ENCODE measurements around the gene G6PD.
A peak's percentile ranks its signal among the peaks of the same experiment; 100 is the strongest.
"Not testable (repeated sequence)": the region's sequence is repeated elsewhere in the genome, so short reads cannot be mapped to it uniquely, and the experiment has no call there.

Gene G6PD

DNA sequence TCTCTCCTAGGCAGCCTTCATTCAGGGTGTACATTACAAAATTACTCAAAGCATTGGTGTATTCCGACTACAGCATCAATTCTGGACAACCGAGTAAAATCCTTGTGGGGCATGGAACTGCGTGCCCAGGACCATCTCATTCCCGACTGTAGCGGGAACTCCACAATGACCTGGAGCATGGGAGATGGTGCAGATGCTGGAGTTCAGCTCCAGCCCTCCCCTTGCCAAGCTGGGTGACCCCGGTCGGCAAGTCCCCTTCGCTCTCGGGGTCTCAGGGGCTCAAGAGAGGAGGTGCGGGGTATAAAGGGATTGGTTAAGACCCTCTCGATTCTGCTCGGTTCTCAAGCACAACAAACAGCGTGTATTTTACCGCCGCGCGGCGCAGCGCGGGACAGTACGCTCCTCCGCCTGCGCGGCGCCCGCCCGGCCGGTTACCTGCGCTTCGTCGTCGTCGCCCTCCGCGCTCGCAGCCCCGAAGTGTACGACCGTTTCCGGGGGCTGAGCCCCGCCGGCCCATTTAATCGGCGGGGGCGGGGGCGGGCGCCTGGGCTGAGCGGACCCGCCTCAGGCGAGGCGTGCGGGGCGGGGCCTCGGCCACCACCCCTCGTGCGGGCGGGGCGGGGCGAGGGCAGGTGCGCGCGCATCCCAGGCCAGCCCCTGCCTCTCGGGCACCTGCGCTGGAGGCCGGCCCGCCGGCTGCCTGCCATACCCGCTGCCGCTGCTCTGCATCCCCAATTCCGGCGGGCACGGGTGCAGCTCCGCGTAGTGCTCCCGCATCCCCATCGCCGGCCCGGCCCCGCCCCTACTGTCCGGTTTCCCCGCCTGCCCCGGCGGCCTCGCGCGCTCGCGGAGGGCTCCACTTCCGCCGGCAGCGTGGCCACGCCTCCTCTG lies at the start of gene G6PD:
G6PD (minus strand) TSS at position 493 of the 891 bp plus-strand sequence. CDS start 691 bp downstream, outside the sequence.
- DNase-seq = peak; percentile 89

DNA sequence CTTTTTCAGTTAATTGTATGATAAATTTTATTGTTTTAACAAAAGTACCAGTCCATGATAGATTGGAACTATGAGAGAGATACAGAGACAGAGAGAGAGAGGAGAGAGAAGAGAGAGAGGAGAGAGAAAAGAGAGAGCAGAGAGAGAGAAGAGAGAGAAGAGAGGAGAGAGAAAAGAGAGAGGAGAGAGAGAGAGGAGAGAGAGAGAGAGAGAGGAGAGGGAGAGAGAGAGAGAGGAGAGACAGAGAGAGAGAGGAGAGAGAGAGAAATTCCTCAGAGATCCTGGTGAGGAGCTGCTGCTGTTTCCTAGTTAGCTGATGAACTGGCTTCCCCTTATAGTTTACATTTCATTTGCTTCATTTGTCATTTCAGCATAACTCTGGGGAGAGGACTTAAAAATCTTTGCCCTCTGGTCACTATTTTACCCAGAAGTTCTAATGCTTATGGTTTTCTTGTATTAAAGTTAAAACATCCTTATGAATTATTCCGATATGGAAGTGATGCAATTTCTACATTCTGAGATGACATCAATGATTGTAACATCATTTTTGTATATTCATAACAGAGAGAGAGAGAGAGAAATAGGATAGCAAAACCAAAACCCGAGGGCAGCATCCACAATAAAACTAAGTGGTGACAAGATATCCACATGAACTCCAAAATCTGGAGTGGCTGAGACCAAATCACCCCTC lies 49.1 kb upstream of the G6PD start:
- no peak for DNase-seq

- no peak for DNase-seq
Observed at GRCh38 chrX:154594491-154594890, 47.8 kb upstream of the G6PD start.

DNA sequence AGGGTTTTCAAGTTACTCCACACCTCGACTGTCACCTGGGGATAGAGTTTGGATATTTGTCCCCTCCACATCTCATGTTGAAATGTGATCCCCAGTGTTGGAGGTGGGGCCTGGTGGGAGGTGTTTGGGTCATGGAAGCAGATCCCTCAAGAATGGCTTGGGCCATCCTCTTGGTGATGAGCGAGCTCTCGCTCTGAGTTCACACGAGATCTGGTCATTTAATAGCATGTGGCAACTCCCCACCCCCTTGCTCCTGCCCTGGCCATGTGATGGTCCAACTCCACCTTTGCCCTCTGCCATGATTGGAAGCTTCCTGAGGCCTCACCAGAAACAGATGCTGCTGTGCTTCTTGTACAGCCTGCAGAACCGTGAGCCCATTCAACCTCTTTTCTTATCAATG lies 46.6 kb upstream of the G6PD start:
- no peak for DNase-seq

- no peak for DNase-seq
Observed at GRCh38 chrX:154592505-154592904, 45.9 kb upstream of the G6PD start.

DNA sequence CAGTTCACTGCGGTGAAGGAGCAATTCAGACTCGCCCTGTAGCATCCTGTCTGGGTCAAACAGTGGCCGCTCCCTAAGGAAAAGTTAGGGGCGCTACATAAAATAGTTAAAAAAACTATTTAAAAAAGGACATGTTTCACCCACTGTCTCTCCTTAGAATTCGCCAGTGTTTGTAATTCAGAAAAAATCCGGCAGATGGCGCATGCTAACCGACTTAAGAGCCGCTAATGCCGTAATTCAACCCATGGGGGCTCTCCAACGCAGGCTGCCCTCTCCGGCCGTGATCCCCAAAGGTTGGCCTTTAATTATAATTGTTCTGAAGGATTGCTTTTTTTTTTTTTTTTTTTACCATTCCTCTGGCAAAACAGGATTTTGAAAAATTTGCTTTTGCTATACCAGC lies 43.8 kb upstream of the G6PD start:
- not testable (repeated sequence) for DNase-seq

- not testable (repeated sequence) for DNase-seq
Observed at GRCh38 chrX:154584585-154585183, 38.0 kb upstream of the G6PD start, which contains the start of gene CTAG1A. CTAG1A (plus strand) TSS chrX:154585133; CDS start chrX:154585207, 74 bp downstream.

DNA sequence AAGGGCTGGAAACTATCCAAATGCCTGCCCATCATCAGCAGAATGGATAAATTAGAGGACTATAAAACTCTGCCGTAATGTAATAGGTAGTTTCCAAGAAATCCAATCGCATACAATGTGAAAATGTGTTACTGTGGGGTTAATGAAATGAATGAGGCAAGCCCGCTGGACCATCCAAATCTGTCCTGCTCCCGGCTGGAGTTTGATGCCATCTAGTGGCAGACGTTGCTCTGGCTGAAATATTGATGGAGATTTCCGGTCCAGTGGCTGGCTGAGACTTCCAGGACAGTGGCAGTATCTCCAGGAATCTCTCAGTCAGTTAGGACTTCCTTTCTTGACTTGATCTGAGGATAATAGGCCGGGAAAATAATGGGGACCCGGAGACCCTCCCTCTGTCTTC lies 36.3 kb upstream of the G6PD start:
- DNase-seq = not testable (repeated sequence)

DNA sequence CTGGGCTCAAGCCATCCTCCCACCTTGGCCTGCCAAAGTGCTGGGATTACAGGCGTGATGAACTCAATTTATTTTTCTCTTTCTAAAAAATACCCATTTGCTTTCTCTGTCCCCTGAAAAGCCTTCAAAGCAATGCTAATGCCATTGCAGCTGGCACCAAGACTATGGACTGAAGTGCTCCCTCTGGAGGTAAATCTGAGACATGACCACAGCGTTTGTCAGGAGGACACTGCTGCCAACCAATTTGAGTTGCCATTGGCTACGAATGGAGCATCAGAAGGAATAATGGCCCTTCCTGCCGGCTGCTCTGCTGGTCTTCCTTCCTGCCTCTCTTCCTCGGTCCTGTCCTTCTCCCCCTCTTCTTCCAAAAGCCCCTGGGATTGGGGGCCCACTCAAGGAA lies 28.4 kb upstream of the G6PD start:
- not testable (repeated sequence) for DNase-seq

DNA sequence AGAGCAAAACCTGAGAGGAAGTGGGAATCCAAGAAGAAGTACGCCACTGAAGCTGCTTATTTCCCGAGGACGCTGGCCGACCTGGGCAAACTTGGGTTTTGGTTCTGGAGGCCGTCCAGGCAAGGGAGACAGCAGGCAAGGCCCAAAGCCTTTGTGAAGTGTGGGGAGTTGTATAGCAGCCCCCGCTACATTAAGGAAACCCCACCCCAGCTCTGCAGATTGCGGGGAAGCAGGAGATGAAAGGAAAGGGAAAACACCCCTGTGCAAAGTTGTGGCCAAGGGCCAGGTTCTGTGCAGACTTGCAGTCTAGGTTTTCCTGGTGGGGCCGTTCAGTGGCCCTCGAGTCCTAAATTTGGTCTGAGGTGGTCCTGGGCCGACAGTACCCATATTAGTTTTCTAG lies 26.4 kb upstream of the G6PD start:
- DNase-seq = not testable (repeated sequence)

GRCh38 chrX:154570361-154570760 lies 23.7 kb upstream of the G6PD start:
- not testable (repeated sequence) for DNase-seq

DNA sequence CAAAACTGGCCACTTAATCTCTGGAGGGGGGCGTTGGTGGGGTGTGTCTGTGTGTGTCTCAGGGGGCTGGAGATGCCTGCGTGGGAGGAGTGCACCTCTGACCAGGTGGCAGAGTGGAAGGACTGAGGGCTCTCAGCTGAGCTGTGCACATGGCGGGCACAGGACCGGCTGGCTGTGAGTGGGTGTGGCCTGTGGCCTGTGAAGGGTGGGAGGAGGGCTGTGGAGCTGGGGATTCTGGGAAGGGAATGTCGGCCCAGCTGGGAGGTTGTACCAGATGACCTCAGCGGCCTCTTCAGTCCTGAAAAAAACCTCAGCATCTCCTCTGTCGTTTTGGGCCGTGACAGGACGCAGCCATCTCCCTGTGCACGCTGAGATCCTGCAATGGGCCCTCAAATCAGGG lies 15.6 kb upstream of the G6PD start:
- not testable (repeated sequence) for DNase-seq

- DNase-seq = not testable (repeated sequence)
Observed at GRCh38 chrX:154560326-154560725, 13.7 kb upstream of the G6PD start.

GRCh38 chrX:154558896-154559295 lies 12.2 kb upstream of the G6PD start:
- DNase-seq = not testable (repeated sequence)

DNA sequence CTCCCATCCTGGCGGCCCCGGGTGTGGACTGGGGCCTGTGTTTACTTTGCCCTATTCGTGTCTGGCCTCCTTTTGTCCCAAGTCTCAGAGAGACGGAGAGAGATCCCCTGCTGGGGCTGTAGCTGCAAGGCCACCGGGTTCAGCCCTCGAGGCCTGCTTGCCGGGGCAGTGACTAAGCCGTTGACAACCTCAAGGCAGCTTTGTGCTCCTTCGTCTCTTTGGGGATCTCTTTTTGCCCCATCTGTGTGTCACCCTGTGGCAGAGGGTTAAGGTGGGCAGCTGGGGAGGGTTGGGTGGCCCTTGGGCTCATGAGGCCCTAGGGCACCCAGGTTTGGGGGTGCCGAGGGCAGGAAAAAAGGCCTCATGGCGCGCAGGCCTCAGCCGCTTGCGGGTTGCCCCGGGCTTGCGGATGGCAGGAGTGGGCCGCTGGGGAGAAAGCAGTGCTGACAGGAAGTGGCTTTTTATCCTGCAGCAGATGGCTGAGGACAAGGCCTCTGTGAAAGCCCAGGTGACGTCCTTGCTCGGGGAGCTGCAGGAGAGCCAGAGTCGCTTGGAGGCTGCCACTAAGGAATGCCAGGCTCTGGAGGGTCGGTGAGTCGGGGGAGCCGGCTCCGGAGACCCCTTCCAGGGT lies 11.5 kb upstream of the G6PD start:
- DNase-seq = not testable (repeated sequence)

GRCh38 chrX:154552112-154552806 lies 5.6 kb upstream of the G6PD start:
- DNase-seq = not testable (repeated sequence)

DNA sequence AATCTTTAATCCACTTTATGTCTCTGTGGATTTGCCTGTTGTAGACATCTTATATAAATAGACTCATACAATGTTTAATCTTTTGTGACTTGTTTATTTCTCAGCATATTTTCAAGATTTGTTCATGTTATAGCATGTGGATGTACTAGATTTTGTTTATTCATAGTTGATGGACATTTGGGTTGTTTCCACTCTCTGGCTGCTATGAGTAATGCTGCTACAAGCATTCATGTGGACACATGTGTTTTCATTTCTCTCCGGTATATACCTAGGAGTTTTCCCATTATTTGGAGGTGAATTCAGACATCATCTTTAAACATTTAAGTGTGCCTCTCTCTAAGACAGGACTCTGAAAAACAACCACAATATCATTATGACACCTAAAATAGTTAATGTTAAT lies 3.1 kb upstream of the G6PD start:
- no peak for DNase-seq

DNA sequence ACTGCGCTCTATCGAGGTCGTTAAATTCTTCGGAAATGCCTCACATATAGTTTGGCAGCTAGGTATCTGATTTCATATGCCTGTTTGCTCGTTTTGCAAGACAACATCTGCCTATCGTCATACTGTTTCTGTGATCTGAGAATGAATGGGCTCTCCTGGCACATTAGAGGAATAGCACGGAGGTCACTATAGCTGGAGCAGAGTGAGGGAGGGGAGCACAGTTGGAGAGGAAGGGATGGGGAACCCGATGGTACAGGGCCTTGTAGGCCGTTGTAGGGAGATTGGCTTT lies 1.3 kb upstream of the G6PD start:
- no peak for DNase-seq

DNA sequence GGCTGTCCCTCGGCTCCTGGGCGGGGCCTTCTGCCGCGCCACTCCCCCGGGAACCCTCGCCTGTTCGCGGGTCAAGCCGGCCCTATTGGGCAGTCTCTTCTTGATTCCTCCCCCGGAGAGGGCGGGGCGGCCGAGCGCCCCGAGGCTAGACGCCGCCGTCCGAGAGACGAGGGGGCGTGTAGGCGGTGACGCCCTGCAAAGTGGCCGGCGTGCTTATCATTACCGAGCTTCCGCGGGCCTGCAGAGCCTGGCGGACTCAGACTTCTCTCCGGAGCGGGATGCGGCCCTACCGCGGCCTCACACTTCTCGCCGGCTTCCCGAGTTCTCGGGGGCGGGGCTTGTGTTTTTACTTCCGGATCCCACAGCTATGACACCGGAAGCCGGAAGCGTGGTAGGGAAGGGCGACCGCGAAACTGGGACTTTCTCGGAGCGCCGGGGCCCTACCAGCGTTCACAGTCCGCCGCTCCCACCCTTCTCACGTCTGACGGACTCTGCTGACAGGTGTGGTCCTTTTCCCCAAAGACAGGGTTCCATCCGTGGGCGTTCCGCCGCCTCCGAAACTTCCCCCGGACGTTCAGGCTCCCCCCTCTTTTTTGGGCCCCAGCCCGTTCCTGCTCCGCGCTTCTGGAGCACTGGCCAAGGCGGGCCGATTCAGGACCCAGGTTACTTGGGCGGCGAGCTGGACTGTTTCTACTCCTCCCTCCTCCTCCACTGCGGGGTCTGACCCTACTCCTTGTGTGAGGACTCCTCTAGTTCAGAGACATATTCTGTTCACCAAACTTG lies 790 bp upstream of the G6PD start, which contains the start of gene IKBKG:
IKBKG (plus strand) TSS at position 376 of the 783 bp plus-strand sequence. CDS start 4,383 bp downstream, outside the sequence.
- DNase-seq = peak; percentile 89

- DNase-seq = no peak
Observed at GRCh38 chrX:154545673-154546274, 872 bp downstream of the G6PD start.

Measured in activated CD8-positive, alpha-beta memory T cell treated with anti-CD3 and anti-CD28 coated beads, Interleukin-2, amount 50 U/mL, for 48 hours (primary cell).